Omental fat pad (tissue), 4 donors: Measurements from ENCODE around the gene RSRC1. TPM values are rescaled to one million over a fixed set of nuclear protein-coding genes. Genes with fewer than 3 reads are reported as not detected.
"Not testable (repeated sequence)": the region's sequence is repeated elsewhere in the genome, so short reads cannot be mapped to it uniquely, and the experiment has no call there.

Experiments
- ATAC-seq: fragments of 150-250 bp; one replicate; pipeline ENCODE4 v1.9.1; 2016; ENCODE audit warnings: mild to moderate bottlenecking, moderate library complexity; ENCODE audit not compliant: low FRiP score
- DNase-seq: peaks from one replicate; pipeline ENCODE4 v3.0.0-alpha.2; 2019; ENCODE audit warnings: low spot score
- CTCF ChIP-seq, 3 donors: fragments of 450-650 bp; IDR thresholded peaks; one replicate each; pipeline ENCODE4 v1.5.1; 2016 to 2017; ENCODE audit warnings: antibody characterized with exemption in 3 of 3, mild to moderate bottlenecking in 3 of 3, moderate library complexity in 2 of 3
- total RNA-seq, 4 donors: library from RNA; depleted of rRNA; stranded (reverse); fragments of >200 nt; gene quantifications; one replicate each; pipeline ENCODE4 v1.1.0, GENCODE V29; 2016

Gene RSRC1
- total RNA-seq, 4 donors from 2014 or later = 30.7 to 48.9 (median 40.9) TPM

GRCh38 chr3:158313338-158313927, 203.5 kb downstream of the RSRC1 start:
- no peak for TF ChIP-seq CTCF (IDR thresholded peaks at IDR 0.05)

GRCh38 chr3:158314426-158315357, 204.8 kb downstream of the RSRC1 start:
- ATAC-seq (no peak), DNase-seq (no peak)
- TF ChIP-seq CTCF (IDR thresholded peaks at IDR 0.05) = no peak

More at GRCh38 chr3:158313338-158313927, 203.5 kb downstream of the RSRC1 start:
- ATAC-seq (no peak), DNase-seq (no peak)

- not testable (repeated sequence) for ATAC-seq, DNase-seq
These were observed 220.0 kb downstream of the RSRC1 start for GRCh38 chr3:158329696-158330441.

- DNase-seq (no peak), ATAC-seq (no peak)
- no peak for TF ChIP-seq CTCF (IDR thresholded peaks at IDR 0.05)
These were observed 221.0 kb downstream of the RSRC1 start for GRCh38 chr3:158330870-158331269.

- DNase-seq = no peak
- TF ChIP-seq CTCF (IDR thresholded peaks at IDR 0.05) = no peak
- no peak for ATAC-seq
These were observed 223.8 kb downstream of the RSRC1 start for GRCh38 chr3:158333736-158334135.

GRCh38 chr3:158337110-158337509, 227.2 kb downstream of the RSRC1 start:
- DNase-seq (no peak), ATAC-seq (no peak)
- no peak for TF ChIP-seq CTCF (IDR thresholded peaks at IDR 0.05)

- DNase-seq (no peak), ATAC-seq (no peak)
- TF ChIP-seq CTCF (IDR thresholded peaks at IDR 0.05) = no peak
These were observed 229.7 kb downstream of the RSRC1 start for GRCh38 chr3:158339638-158340037.

GRCh38 chr3:158340951-158341350, 231.1 kb downstream of the RSRC1 start:
- not testable (repeated sequence) for ATAC-seq, DNase-seq
